RWPE2 (cell line): ENCODE results near the gene TCF12.

ENCODE experiments used
- ATAC-seq: fragments of 200-7000 bp; cut with Tn5 transposase; 3 replicates; pipeline ENCODE4 v1.9.1; 2021; ENCODE audit warnings: low read depth
- DNase-seq: peaks from one replicate; pipeline ENCODE4 v3.0.0-alpha.2; 2020; ENCODE audit warnings: low spot score
- H3K27ac ChIP-seq: fragments of 450-650 bp; 2 replicates; pipeline ENCODE4 v1.5.1; 2017; ENCODE audit warnings: mild to moderate bottlenecking; ENCODE audit not compliant: poor library complexity, severe bottlenecking
- H3K27me3 ChIP-seq: fragments of 250-450 bp; sonication (Bioruptor Pico); 2 replicates; pipeline ENCODE4 v1.5.1; 2021; ENCODE audit warnings: mild to moderate bottlenecking, moderate library complexity; ENCODE audit not compliant: insufficient read depth, poor library complexity, severe bottlenecking
- H3K36me3 ChIP-seq: fragments of 250-450 bp; sonication (Bioruptor Pico); 2 replicates; pipeline ENCODE4 v1.5.1; 2020; ENCODE audit warnings: low read depth, mild to moderate bottlenecking, moderate library complexity
- H3K4me1 ChIP-seq: fragments of 250-450 bp; sonication (Bioruptor Pico); 2 replicates; pipeline ENCODE4 v1.5.1; 2021; ENCODE audit warnings: mild to moderate bottlenecking, moderate library complexity; ENCODE audit not compliant: insufficient read depth, poor library complexity, severe bottlenecking
- H3K4me3 ChIP-seq: fragments of 250-450 bp; sonication (Bioruptor Pico); 2 replicates; pipeline ENCODE4 v1.5.1; 2021; ENCODE audit warnings: mild to moderate bottlenecking, moderate library complexity; ENCODE audit not compliant: severe bottlenecking
- H3K9me3 ChIP-seq: fragments of 250-450 bp; sonication (Bioruptor Pico); 2 replicates; pipeline ENCODE4 v1.5.1; 2021; ENCODE audit warnings: mild to moderate bottlenecking, moderate library complexity; ENCODE audit not compliant: severe bottlenecking
- CTCF ChIP-seq: fragments of 450-650 bp; IDR thresholded peaks from one replicate; pipeline ENCODE4 v1.5.1; 2017; ENCODE audit warnings: mild to moderate bottlenecking, moderate library complexity; ENCODE audit not compliant: poor library complexity, severe bottlenecking

TCF12 gene

DNA sequence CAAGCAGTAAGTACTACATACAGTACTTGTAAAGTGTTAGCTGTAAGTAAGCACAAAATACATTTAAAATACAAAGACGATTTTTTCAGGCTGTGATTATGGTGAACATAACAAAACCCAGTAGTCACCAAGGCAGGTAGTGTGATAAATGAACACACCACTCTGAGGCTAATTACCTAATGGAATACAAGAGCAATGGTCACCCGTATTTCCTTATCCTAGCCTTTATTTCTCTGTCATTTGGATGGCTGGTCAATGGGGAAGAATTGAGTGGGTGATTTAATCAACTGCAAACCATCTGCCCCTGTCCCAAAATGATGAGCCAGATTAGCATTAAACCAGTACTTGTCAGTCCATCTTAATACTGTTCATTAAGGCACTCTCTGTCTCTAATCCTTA is 368.7 kb downstream of the TCF12 start:
- H3K4me1 ChIP-seq, result no peaks in the 10 kb centered on the region
- no peak for DNase-seq
- H3K27me3 ChIP-seq, result no peaks in the 10 kb centered on the region
- no peaks in the 10 kb centered on the region for H3K9me3 ChIP-seq
- H3K36me3 ChIP-seq, result peaks cover 48% of the 10 kb centered on the region
- no peak overlapping the region for H3K27ac ChIP-seq
- H3K4me3 ChIP-seq, result no peak overlapping the region
- no peak for TF ChIP-seq CTCF
- no peak; the same call in 2 of the 3 replicates for ATAC-seq

GRCh38 chr15:57288926-57289580 is 370.6 kb downstream of the TCF12 start:
- Histone ChIP-seq H3K4me3 (no peak overlapping the region), H3K27me3 (no peaks in the 10 kb centered on the region), H3K27ac (no peak overlapping the region), H3K36me3 (peaks cover 33% of the 10 kb centered on the region), H3K4me1 (no peaks in the 10 kb centered on the region), H3K9me3 (no peaks in the 10 kb centered on the region)
- ATAC-seq (no peak), DNase-seq (no peak)
- no peak for TF ChIP-seq CTCF

DNA sequence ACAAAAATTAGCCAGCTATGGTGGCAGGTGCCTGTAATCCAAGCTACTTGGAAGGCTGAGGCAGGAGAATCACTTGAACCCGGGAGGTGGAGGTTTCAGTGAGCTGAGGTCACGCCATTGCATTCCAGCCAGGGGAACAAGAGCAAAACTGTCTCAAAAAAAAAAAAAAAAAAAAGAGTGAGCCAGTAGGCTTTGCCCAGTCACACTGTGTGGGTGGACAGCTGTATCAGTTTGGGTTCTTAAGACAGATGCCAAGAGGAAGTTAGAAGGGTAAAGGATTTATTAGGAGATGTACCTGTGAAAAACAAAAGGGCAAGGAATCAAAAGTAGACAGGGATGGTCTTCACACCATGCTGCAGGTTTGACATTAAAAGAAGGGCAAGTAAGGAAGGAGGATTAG is 371.7 kb downstream of the TCF12 start:
- Histone ChIP-seq H3K36me3 (peaks cover 27% of the 10 kb centered on the region), H3K4me1 (no peaks in the 10 kb centered on the region), H3K9me3 (no peaks in the 10 kb centered on the region), H3K27ac (no peak overlapping the region), H3K4me3 (no peak overlapping the region), H3K27me3 (no peaks in the 10 kb centered on the region)
- no peak for TF ChIP-seq CTCF
- DNase-seq (no peak), ATAC-seq (no peak)

- Histone ChIP-seq H3K4me3 (no peak overlapping the region), H3K27me3 (no peaks in the 10 kb centered on the region), H3K27ac (no peak overlapping the region), H3K9me3 (no peaks in the 10 kb centered on the region), H3K36me3 (peaks cover 27% of the 10 kb centered on the region), H3K4me1 (no peaks in the 10 kb centered on the region)
- no peak for DNase-seq
- ATAC-seq, result no peak
- TF ChIP-seq CTCF, result no peak
Observed at GRCh38 chr15:57290826-57291225, 372.4 kb downstream of the TCF12 start.

- ATAC-seq (peak; percentile 18; the same call in 1 of the 3 replicates), DNase-seq (no peak)
- Histone ChIP-seq H3K27me3 (no peaks in the 10 kb centered on the region), H3K4me3 (no peak overlapping the region), H3K36me3 (peaks cover 4% of the 10 kb centered on the region; the same call in 1 of the 2 replicates), H3K4me1 (no peaks in the 10 kb centered on the region), H3K9me3 (no peaks in the 10 kb centered on the region), H3K27ac (no peak overlapping the region)
- no peak for TF ChIP-seq CTCF
Observed at GRCh38 chr15:57296473-57297162, 378.2 kb downstream of the TCF12 start.
